Bronchial epithelial cell (primary cell): Measurements from ENCODE around the gene EML1. TPM values are rescaled to one million over a fixed set of nuclear protein-coding genes. Genes with fewer than 3 reads are reported as not detected.

Experiments
- DNase-seq: peaks from one replicate; pipeline ENCODE4 v3.0.0-alpha.2; 2010; ENCODE audit warnings: low read depth
- FAIRE-seq: peaks from 2 replicates; lab custom pipeline; 2011; peaks lifted over from hg19 to GRCh38; lab: Jason Lieb, UNC
- H3K27me3 ChIP-seq: 2 replicates; pipeline ENCODE4 v1.5.1; 2011; ENCODE audit warnings: low read length; ENCODE audit not compliant: control insufficient read depth, insufficient read depth
- H3K36me3 ChIP-seq: 2 replicates; pipeline ENCODE4 v1.5.1; 2011; ENCODE audit warnings: low read length; ENCODE audit not compliant: control insufficient read depth, insufficient read depth
- H3K4me3 ChIP-seq: 2 replicates; pipeline ENCODE4 v1.5.1; 2011; ENCODE audit warnings: mild to moderate bottlenecking, low read depth, low read length, control low read depth
- total RNA-seq: library from RNA; depleted of rRNA; stranded (reverse); fragments of >200 nt; gene quantifications from 2 replicates; pipeline ENCODE4 v1.2.1, GENCODE V29; 2014
- TF ChIP-seq, protein P1 (sequence below): IDR thresholded peaks from 2 replicates; pipeline ENCODE4 v1.5.1; 2011; ENCODE audit warnings: mild to moderate bottlenecking, moderate library complexity, low read length, control low read depth, inconsistent platforms; ENCODE audit not compliant: insufficient read depth, severe bottlenecking

Gene EML1
- total RNA-seq, 1 donor from 2014 or later = 1.8 TPM

GRCh38 chr14:99802301-99803105 is 9.3 kb downstream of the EML1 start:
- no peaks in the 10 kb centered on the region for H3K36me3 ChIP-seq
- no peak overlapping the region for H3K4me3 ChIP-seq
- TF ChIP-seq, protein P1, sequence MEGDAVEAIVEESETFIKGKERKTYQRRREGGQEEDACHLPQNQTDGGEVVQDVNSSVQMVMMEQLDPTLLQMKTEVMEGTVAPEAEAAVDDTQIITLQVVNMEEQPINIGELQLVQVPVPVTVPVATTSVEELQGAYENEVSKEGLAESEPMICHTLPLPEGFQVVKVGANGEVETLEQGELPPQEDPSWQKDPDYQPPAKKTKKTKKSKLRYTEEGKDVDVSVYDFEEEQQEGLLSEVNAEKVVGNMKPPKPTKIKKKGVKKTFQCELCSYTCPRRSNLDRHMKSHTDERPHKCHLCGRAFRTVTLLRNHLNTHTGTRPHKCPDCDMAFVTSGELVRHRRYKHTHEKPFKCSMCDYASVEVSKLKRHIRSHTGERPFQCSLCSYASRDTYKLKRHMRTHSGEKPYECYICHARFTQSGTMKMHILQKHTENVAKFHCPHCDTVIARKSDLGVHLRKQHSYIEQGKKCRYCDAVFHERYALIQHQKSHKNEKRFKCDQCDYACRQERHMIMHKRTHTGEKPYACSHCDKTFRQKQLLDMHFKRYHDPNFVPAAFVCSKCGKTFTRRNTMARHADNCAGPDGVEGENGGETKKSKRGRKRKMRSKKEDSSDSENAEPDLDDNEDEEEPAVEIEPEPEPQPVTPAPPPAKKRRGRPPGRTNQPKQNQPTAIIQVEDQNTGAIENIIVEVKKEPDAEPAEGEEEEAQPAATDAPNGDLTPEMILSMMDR = no peak
- DNase-seq (no peak), FAIRE-seq (no peak)
- no peaks in the 10 kb centered on the region for H3K27me3 ChIP-seq

- DNase-seq (no peak), FAIRE-seq (no peak)
- Histone ChIP-seq H3K4me3 (no peak overlapping the region), H3K36me3 (no peaks in the 10 kb centered on the region), H3K27me3 (no peaks in the 10 kb centered on the region)
- TF ChIP-seq, protein P1 = no peak
Observed at GRCh38 chr14:99803106-99803775, 10.0 kb downstream of the EML1 start.

- Histone ChIP-seq H3K36me3 (no peaks in the 10 kb centered on the region), H3K4me3 (no peak overlapping the region), H3K27me3 (no peaks in the 10 kb centered on the region)
- FAIRE-seq = no peak
- no peak for DNase-seq
- TF ChIP-seq, protein P1 = no peak
Observed at GRCh38 chr14:99803803-99804202, 10.6 kb downstream of the EML1 start.

DNA sequence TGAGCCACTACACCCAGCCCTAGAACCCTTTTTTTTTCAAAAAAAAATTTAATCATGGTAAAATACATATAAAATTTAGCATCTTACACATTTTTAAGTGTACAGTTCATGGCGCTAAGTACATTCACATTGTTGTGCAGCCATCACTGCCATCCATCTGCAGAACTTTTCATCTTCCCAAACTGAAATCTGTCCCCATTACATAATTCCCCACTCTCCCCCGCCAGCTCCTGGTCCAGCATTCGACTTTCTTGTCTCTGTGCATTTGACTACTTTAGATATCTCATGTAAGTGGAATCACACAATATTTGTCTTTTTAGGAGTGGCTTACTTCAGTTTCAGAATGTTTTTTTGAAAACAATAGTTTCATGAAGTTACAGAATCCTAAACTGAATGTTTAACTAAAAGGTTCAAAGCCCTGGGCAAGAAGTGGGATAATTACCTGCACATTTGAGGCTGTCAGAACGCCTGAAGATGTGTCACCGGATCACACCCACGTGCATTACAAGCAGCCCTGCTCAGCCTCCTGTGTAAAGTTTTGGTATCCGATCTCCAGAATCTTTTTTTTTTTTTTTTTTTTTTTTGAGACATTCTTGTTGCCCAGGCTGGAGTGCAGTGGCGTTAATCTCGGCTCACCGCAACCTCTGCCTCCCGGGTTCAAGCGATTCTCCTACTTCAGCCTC is 12.7 kb downstream of the EML1 start:
- TF ChIP-seq, protein P1 = no peak
- H3K27me3 ChIP-seq = no peaks in the 10 kb centered on the region
- no peak for DNase-seq
- H3K4me3 ChIP-seq = no peak overlapping the region
- no peaks in the 10 kb centered on the region for H3K36me3 ChIP-seq
- no peak for FAIRE-seq

DNA sequence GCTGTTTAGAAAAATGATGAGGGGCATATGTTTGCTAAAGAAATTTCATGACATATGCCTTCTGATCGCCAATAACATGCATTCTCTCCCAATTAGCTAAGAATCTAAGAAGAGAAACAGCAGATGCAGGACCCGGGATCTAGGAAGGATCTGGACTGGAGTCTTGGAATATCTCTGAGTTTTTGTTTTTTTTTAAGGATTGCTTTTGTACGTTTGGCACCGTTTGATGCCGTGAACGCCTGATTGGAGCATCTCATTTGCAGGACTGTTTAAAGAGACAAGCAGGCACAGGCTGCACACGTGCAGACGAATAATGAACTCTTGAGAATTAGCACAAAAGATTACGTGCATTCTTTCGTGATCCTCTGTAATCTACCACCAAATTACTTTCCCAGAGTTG is 13.6 kb downstream of the EML1 start:
- H3K27me3 ChIP-seq = no peaks in the 10 kb centered on the region
- TF ChIP-seq, protein P1 = no peak
- no peaks in the 10 kb centered on the region for H3K36me3 ChIP-seq
- DNase-seq (no peak), FAIRE-seq (no peak)
- H3K4me3 ChIP-seq = no peak overlapping the region
